Nephron (organoid): Measurements from ENCODE around the gene SP9.

Experiments used
- H3K27ac Mint-ChIP-seq, 3 experiments: 2 replicates each; pipeline ENCODE4 v1.8.0; 2020; ENCODE audit warnings: mixed read lengths in 3 of 3, mild to moderate bottlenecking in 2 of 3, moderate library complexity in 1 of 3
- H3K27me3 Mint-ChIP-seq: 2 replicates; pipeline ENCODE4 v1.8.0; 2021; ENCODE audit warnings: low read depth, mild to moderate bottlenecking, moderate library complexity, mixed read lengths
- H3K36me3 Mint-ChIP-seq: 2 replicates; pipeline ENCODE4 v1.8.0; 2020; ENCODE audit warnings: low read depth, mixed read lengths
- H3K4me1 Mint-ChIP-seq: 2 replicates; pipeline ENCODE4 v1.8.0; 2020; ENCODE audit warnings: mixed read lengths
- H3K4me3 Mint-ChIP-seq, 3 experiments: 2 replicates each; pipeline ENCODE4 v1.8.0; 2020; ENCODE audit warnings: mild to moderate bottlenecking in 3 of 3, mixed read lengths in 3 of 3, moderate library complexity in 2 of 3
- H3K9me3 Mint-ChIP-seq: 2 replicates; pipeline ENCODE4 v1.8.0; 2020; ENCODE audit warnings: mixed read lengths
- TF ChIP-seq, protein P1 (sequence below), 3 experiments: fragments of 200-600 bp; sonication (generic); IDR thresholded peaks; one replicate each; pipeline ENCODE4 v1.5.0; 2021; ENCODE audit warnings: antibody characterized with exemption in 3 of 3; ENCODE audit not compliant: unreplicated experiment in 3 of 3

SP9 gene

DNA sequence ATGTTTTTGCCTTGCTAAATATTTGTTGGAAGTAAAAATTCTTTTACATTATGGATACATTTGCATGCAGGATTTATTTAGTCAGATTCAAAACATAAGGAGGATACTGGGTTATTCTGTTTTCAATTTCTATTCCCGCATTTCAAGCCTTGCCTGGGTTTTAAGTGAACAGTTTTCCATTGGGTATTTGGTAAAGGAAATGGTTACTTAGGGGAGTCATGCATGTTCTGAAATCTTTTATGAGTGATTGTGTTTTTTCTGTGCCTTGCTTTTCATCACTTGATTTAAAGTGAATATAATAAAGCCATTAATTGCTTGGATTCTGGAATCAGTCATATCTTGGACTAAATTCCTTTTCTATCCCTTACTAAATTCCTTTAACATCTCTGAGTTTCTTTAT, 12.0 kb upstream of the SP9 start:
- peaks cover 25% of the 10 kb centered on the region for H3K4me1 Mint-ChIP-seq
- TF ChIP-seq, protein P1, sequence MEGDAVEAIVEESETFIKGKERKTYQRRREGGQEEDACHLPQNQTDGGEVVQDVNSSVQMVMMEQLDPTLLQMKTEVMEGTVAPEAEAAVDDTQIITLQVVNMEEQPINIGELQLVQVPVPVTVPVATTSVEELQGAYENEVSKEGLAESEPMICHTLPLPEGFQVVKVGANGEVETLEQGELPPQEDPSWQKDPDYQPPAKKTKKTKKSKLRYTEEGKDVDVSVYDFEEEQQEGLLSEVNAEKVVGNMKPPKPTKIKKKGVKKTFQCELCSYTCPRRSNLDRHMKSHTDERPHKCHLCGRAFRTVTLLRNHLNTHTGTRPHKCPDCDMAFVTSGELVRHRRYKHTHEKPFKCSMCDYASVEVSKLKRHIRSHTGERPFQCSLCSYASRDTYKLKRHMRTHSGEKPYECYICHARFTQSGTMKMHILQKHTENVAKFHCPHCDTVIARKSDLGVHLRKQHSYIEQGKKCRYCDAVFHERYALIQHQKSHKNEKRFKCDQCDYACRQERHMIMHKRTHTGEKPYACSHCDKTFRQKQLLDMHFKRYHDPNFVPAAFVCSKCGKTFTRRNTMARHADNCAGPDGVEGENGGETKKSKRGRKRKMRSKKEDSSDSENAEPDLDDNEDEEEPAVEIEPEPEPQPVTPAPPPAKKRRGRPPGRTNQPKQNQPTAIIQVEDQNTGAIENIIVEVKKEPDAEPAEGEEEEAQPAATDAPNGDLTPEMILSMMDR (IDR thresholded peaks at IDR 0.05; ENCODE audit: unreplicated experiment in 3 of 3), result no peak
- no peaks in the 10 kb centered on the region for H3K9me3 Mint-ChIP-seq
- peaks cover 61% of the 10 kb centered on the region for H3K27me3 Mint-ChIP-seq
- H3K4me3 Mint-ChIP-seq, result no peak overlapping the region
- no peak overlapping the region for H3K27ac Mint-ChIP-seq
- no peaks in the 10 kb centered on the region for H3K36me3 Mint-ChIP-seq

DNA sequence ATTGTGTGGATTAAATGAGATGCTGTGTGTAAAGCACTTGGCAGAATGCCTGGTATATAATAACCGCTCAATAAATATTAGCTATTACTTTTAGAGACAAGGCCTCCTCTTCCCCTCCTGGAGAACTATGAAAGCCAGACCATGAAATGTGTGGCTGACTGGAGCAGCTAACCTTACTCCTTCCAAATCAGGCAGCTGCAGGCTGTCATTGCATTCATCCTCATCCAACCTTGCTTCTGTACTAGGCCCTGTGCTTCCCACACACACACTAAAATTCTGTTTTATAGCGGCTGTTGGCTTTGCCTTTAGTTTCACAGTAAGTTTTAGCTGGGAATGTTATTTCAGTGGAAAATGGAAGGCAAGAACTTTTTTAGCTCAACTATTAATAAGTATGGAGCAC, 10.2 kb upstream of the SP9 start:
- H3K36me3 Mint-ChIP-seq, result no peaks in the 10 kb centered on the region
- H3K4me1 Mint-ChIP-seq, result peaks cover 42% of the 10 kb centered on the region
- H3K27ac Mint-ChIP-seq, result no peak overlapping the region
- TF ChIP-seq, protein P1 (IDR thresholded peaks at IDR 0.05; ENCODE audit: unreplicated experiment in 3 of 3), result no peak
- H3K27me3 Mint-ChIP-seq, result peaks cover 75% of the 10 kb centered on the region
- no peak overlapping the region for H3K4me3 Mint-ChIP-seq
- H3K9me3 Mint-ChIP-seq, result no peaks in the 10 kb centered on the region

DNA sequence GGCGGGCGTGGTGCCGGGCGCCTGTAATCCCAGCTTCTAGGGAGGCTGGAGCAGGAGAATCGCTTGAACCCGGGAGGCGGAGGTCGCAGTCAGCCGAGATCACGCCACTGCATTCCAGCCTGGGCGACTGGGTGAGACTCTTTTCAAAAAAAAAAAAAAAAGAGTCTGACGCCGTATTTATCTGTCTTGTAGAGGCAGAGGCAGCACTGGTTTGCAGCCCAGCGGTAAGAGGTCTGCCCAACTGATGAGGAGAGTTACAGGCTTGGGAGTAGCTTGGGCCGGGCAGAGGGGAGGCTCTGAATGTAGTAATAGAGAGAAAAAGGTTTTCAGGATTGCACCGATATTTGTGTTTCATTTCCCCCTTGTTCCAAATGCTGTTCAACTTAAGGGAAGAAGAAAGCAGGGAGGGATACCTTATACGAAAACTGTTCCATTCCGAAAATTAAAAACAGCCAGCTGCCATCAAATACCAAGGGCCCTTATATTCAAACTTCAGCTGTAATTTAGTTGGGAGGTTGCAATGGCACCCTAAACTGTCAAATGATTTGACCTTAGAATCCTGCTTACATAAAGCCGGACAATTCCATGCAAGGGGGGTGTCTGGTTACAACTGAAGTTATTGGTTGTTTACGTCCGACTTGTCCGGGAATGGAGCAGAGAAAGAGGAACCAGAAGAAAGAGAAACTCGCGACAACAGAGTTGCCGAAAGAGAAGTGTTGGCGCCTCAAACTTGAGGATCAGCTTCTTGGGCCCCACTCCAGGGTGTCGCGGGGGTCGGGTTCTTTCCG, 9.2 kb upstream of the SP9 start:
- H3K4me1 Mint-ChIP-seq, result peaks cover 44% of the 10 kb centered on the region
- H3K4me3 Mint-ChIP-seq, result peak overlapping the region; percentile 85 to 93 (median 89)
- TF ChIP-seq, protein P1 (IDR thresholded peaks at IDR 0.05; ENCODE audit: unreplicated experiment in 3 of 3), result no peak
- H3K9me3 Mint-ChIP-seq, result no peaks in the 10 kb centered on the region
- H3K27me3 Mint-ChIP-seq, result peaks cover 82% of the 10 kb centered on the region
- peak overlapping the region in 2 of 3 experiments; percentile 37 to 57 for H3K27ac Mint-ChIP-seq
- H3K36me3 Mint-ChIP-seq, result no peaks in the 10 kb centered on the region

DNA sequence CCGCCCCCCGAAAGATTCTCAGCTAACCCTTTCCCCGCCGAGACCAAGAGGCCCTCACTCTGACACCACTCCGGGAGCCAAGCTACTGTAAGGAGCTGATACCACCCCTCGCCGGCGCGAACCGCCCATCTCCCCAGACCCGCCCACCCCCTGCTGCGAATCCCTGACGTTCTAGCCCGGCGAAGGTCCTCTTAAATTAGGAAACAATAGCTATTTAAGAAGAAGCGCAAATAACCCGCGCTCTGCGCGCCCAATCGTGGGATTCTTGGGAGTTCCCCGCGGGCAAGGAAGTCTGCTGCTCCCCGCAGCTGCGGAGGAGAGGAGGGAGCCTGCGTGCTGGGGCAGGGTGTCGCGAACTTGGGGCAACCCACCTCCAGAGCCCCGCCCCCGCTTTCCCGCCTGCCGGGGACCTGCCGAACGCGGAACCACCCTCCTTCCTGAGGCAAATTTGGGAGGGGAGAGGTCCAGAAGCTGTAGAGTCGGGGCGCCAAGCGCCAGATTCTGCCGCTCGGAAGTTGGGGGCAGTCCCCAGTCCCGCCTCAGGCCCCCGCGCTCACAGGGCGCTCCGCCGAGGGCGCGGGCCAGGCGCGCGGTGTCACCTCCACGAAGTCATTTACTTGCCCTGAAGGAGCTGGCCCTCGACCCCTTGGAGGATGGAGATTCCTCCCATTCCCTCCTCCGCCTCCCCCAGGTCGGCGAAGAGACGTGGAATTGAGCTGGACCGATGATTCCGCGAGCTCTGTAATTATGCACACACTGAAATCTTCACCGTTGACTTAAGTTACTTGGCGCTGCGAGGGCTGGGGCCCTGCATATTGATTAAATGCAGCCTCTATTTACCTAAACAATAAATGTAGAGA, 8.4 kb upstream of the SP9 start:
- H3K27me3 Mint-ChIP-seq, result peaks cover 84% of the 10 kb centered on the region
- H3K4me3 Mint-ChIP-seq, result peak overlapping the region; percentile 85 to 93 (median 89)
- no peaks in the 10 kb centered on the region for H3K9me3 Mint-ChIP-seq
- peak overlapping the region in 2 of 3 experiments; percentile 37 to 57 for H3K27ac Mint-ChIP-seq
- no peaks in the 10 kb centered on the region for H3K36me3 Mint-ChIP-seq
- H3K4me1 Mint-ChIP-seq, result peaks cover 44% of the 10 kb centered on the region
- TF ChIP-seq, protein P1 (IDR thresholded peaks at IDR 0.05; ENCODE audit: unreplicated experiment in 3 of 3), result no peak

DNA sequence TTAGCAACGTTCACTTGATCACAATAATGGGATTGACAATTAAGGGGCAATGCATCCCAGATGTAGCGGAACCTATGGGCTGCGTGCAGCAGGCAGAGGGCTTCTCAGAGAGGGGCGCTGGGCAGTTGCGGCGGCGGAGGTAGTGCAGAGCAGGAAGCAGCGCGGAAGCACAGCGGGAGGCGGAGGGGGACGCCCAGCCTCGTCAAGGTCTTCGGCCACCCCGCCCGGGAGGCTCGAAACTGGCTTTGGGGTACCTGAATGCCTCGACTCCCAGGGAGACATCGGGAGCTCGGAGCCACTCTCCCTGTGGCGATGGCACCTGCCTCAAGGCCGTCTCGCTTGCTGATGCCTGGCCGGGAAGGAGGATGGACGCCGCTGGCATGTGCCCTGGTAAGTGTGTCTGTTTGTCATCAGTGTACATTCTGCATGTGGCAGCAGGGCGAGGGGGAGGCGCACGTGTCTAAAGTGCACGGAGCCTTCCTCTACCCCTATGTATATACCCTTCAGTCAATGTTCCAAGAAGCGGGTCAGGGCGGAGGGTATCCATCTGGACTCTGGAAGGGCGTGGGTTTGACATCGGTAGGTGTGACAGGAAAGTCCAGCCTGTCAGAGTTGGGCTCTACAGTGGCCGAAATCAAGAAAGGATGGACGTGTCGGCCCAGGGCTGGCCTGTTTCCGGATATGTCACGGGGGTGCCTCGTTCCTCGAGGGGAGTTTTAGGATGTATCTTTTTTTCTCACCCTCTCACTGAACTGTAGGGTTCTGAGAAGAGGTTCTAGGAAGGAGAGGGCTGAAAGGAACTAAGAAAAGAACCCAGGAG, 7.5 kb upstream of the SP9 start:
- no peak overlapping the region for H3K27ac Mint-ChIP-seq
- H3K4me3 Mint-ChIP-seq, result peak overlapping the region; percentile 72 to 85 (median 81)
- TF ChIP-seq, protein P1 (IDR thresholded peaks at IDR 0.05; ENCODE audit: unreplicated experiment in 3 of 3), result no peak
- no peaks in the 10 kb centered on the region for H3K36me3 Mint-ChIP-seq
- H3K9me3 Mint-ChIP-seq, result no peaks in the 10 kb centered on the region
- H3K27me3 Mint-ChIP-seq, result peaks cover 85% of the 10 kb centered on the region
- peaks cover 44% of the 10 kb centered on the region for H3K4me1 Mint-ChIP-seq
